Measurements from ENCODE around the gene CYB5R2. TPM values are rescaled to one million over a fixed set of nuclear protein-coding genes. Genes with fewer than 3 reads are reported as not detected.

CYB5R2 gene
- total RNA-seq, 4 donors from 2014 or later, result 5.2 to 12.6 (median 7.4) TPM

DNA sequence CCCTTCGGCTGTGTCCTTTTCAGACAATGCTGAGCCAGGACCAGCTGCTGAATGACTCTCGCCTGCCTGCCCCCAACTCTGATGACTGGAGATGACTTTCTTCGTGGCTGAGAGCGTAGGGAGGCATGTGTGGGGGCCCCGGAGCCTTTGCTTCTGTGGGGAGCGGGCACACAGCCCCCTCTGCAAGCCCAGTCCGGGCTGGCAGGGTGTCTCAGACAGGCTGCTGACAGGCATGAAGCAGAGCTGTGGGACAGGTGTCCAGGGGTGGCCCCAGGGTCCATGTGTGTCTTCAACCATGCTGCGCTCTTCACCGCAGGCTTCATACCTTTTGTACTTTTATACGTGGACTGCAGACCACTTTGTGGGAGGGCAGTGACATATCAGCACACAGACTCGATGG, 16.6 kb downstream of the CYB5R2 start:
- TF ChIP-seq, protein P1, sequence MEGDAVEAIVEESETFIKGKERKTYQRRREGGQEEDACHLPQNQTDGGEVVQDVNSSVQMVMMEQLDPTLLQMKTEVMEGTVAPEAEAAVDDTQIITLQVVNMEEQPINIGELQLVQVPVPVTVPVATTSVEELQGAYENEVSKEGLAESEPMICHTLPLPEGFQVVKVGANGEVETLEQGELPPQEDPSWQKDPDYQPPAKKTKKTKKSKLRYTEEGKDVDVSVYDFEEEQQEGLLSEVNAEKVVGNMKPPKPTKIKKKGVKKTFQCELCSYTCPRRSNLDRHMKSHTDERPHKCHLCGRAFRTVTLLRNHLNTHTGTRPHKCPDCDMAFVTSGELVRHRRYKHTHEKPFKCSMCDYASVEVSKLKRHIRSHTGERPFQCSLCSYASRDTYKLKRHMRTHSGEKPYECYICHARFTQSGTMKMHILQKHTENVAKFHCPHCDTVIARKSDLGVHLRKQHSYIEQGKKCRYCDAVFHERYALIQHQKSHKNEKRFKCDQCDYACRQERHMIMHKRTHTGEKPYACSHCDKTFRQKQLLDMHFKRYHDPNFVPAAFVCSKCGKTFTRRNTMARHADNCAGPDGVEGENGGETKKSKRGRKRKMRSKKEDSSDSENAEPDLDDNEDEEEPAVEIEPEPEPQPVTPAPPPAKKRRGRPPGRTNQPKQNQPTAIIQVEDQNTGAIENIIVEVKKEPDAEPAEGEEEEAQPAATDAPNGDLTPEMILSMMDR (IDR thresholded peaks at IDR 0.05; ENCODE audit: low read depth), result no peak

DNA sequence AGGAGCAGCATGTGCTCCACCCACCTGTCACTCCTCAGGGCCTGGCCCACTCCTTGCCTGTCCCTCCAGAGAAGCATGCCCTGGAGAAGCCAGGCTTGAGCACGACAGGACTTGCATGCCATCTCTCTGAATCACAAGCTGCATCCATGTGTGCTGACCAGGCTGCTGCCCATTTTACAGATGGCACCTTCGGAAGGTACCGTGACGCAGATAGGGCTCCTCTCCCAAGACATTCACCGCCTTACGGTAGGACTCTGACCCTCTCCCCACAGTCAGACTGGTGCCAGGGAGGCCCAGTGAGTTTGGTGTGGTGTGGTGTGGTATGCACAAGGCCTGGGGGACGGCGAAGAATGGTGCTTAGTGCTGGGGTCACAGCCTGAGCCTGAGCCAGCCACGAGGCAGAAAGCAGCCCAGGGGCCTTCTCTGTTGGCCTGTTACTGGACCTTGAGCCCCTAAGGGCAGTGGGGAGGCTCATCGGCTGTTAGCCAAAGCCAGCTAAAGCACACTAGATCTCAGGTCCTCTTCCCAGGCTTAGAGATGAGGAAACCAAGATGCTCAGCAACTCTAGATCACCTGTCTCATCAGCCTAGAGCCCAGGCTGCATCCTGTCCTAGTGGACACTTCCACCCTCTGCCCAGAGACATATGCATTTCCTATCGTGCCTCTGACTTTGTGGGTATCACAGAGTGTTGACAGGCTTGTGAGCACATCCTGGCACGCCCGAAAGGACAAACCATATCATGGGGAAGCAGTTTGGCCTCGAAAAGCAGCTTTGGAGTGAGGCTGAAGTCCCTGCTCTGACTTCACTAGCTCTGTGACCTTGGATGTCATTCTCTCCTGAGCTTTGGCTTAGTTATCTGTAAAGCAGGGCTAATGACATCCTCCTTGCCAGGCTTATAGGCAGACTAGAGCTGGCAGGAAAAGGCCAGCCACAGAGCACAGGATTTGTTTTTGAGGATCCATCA, 17.8 kb downstream of the CYB5R2 start:
- TF ChIP-seq, protein P1 (IDR thresholded peaks at IDR 0.05; ENCODE audit: low read depth), result no peak

DNA sequence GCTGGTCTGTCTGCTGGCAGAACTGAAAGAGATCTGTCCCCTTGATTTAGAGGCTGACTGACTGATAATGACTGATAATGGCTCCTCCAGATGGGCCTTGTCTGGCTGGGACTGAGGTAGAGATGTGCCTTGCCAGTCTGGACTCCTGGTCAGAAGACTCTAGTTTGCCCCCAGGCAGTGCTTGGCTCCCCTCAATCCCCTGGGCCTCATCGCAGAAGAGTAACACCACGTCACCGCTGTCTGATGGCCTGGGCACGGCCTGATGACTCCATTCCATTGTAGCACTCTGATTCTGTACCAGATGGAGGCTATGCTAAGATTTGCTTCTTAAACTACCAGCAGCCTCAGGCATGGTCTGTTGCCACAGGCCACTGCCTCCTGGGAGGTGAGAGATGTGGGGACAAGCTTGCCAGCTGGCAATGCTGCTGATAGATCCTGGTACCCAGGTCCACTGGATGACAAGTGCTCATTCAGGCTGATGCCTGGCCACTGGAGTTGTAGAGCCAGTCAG, 19.1 kb downstream of the CYB5R2 start:
- TF ChIP-seq, protein P1 (IDR thresholded peaks at IDR 0.05; ENCODE audit: low read depth), result no peak

DNA sequence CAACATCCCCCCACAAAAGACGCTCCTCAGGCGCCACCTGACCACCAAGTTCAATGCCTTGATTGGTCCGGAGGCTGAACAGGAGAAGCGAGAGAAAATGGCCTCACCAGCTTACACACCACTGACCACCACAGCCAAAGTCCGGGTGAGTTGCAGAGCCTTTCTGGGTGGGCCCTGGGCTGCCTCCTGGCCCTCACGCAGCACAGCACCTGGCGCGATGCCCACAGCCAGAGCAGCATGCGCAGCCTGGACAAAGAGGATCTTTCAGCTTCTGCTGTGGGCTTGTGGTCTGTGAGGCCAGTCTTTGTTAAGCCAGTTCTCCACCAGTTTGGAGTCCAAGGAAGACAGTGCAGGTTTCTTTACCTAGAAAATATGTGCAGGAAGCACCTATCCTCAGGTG, 21.6 kb downstream of the CYB5R2 start:
- TF ChIP-seq, protein P1 (IDR thresholded peaks at IDR 0.05; ENCODE audit: low read depth), result no peak

DNA sequence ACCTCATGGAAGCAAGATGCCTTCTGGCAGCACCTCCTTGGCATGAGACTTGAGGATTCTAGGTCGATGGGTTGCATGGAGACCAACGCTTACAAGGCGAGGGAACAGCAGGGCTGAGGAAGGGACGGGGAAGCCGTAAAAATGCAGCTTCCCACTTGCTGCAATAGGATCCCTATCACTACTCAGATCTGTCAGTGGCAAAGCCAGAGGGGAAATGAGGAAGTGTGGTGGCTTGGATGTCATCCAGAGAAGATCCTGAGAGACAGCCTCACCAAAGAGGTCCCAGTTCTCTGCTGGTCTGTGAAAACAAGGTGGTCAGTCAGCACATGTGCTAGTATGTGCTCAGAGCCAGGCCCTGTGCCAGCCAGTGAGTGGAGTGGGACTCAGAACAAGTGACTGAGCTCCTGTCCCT, 22.2 kb downstream of the CYB5R2 start:
- TF ChIP-seq, protein P1 (IDR thresholded peaks at IDR 0.05; ENCODE audit: low read depth), result no peak

DNA sequence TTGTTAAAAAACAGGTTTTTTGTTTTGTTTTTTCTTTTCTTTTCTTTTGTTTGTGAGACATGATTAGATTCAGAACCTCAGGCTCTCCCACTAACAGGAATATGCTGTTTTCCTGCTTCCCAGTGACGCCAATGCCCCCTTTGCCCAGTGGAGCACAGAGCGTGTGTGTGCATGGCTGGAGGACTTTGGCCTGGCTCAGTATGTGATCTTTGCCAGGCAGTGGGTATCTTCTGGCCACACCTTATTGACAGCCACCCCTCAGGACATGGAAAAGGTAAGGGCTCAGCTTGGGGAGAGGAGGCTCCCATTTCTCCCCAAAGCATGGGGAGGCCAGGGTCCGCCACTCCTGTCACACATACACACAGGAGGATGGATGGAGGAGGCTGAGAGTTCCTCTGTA, 25.0 kb downstream of the CYB5R2 start:
- TF ChIP-seq, protein P1 (IDR thresholded peaks at IDR 0.05; ENCODE audit: low read depth), result no peak

DNA sequence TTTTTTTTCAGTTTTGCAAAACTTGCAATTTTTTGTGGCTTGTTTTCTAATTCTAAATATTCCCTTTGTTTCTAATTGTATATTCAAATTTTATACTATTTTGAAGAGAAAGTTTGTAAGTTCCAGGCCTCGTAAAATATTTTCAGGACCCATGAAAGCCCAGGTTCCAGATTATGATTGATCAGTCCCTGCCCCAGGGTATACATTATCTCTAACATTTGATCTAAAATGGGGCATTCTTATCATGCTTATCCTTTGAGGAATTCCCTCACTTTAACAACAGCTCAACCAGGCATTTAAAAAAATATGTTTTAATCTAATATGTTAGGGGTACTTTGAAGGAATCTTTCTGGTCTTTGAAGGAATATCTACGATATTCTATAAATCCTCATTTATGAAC, 26.4 kb downstream of the CYB5R2 start:
- TF ChIP-seq, protein P1 (IDR thresholded peaks at IDR 0.05; ENCODE audit: low read depth), result no peak
